ENCODE measurements around the gene LHFPL6.
A peak's percentile ranks its signal among the peaks of the same experiment; 100 is the strongest.

The LHFPL6 gene

GRCh38 chr13:39461685-39462266 lies 141.2 kb downstream of the LHFPL6 start:
- no peak for DNase-seq

GRCh38 chr13:39457274-39457673 lies 145.7 kb downstream of the LHFPL6 start:
- no peak for DNase-seq

- no peak for DNase-seq
Measured at GRCh38 chr13:39455521-39456175, 147.3 kb downstream of the LHFPL6 start.

GRCh38 chr13:39452834-39453233 lies 150.2 kb downstream of the LHFPL6 start:
- no peak for DNase-seq

- no peak for DNase-seq
Measured at GRCh38 chr13:39452417-39452816, 150.6 kb downstream of the LHFPL6 start.

- peak; percentile 60 for DNase-seq
Measured at GRCh38 chr13:39451860-39452301, 151.1 kb downstream of the LHFPL6 start.

GRCh38 chr13:39451301-39451700 lies 151.7 kb downstream of the LHFPL6 start:
- DNase-seq: no peak

GRCh38 chr13:39450176-39450575 lies 152.8 kb downstream of the LHFPL6 start:
- no peak for DNase-seq

GRCh38 chr13:39448834-39449233 lies 154.2 kb downstream of the LHFPL6 start:
- DNase-seq: peak; percentile 60

GRCh38 chr13:39446865-39447264 lies 156.1 kb downstream of the LHFPL6 start:
- no peak for DNase-seq

GRCh38 chr13:39444866-39445265 lies 158.1 kb downstream of the LHFPL6 start:
- DNase-seq: no peak

- DNase-seq: no peak
Measured at GRCh38 chr13:39433651-39434050, 169.3 kb downstream of the LHFPL6 start.

- DNase-seq: no peak
Measured at GRCh38 chr13:39432196-39432595, 170.8 kb downstream of the LHFPL6 start.

GRCh38 chr13:39422845-39423565 lies 180.0 kb downstream of the LHFPL6 start:
- DNase-seq: no peak

- DNase-seq: no peak
Measured at GRCh38 chr13:39419876-39420275, 183.1 kb downstream of the LHFPL6 start.

- no peak for DNase-seq
Measured at GRCh38 chr13:39419068-39419467, 183.9 kb downstream of the LHFPL6 start.

- DNase-seq: no peak
Measured at GRCh38 chr13:39418424-39418823, 184.6 kb downstream of the LHFPL6 start.

GRCh38 chr13:39417643-39418042 lies 185.3 kb downstream of the LHFPL6 start:
- DNase-seq: no peak

- no peak for DNase-seq
Measured at GRCh38 chr13:39417131-39417530, 185.9 kb downstream of the LHFPL6 start.

GRCh38 chr13:39415008-39415802 lies 187.8 kb downstream of the LHFPL6 start:
- peak; percentile 49 for DNase-seq

GRCh38 chr13:39414339-39414738 lies 188.7 kb downstream of the LHFPL6 start:
- DNase-seq: no peak

- DNase-seq: no peak
Measured at GRCh38 chr13:39411511-39411910, 191.5 kb downstream of the LHFPL6 start.

- no peak for DNase-seq
Measured at GRCh38 chr13:39410964-39411363, 192.0 kb downstream of the LHFPL6 start.
